Panc1 (cell line): ENCODE results near the gene TTPAL. TPM values are rescaled to one million over a fixed set of nuclear protein-coding genes. Genes with fewer than 3 reads are reported as not detected.

Source experiments
- ATAC-seq: fragments of 200-7000 bp; cut with Tn5 transposase; 2 replicates; pipeline ENCODE4 v1.9.1; 2020; ENCODE audit warnings: mild to moderate bottlenecking, moderate library complexity
- BruUV-seq: library from RNA; stranded (reverse); fragments of 400-500 nt; replicated peaks from 2 replicates; lab custom pipeline; 2021; lab: Mats Ljungman, UMichigan
- CTCF ChIA-PET: fragments of 300-600 bp; sonication (Branson Sonifier 250); formaldehyde crosslinking; loops from one replicate; lab custom pipeline; 2022; ENCODE audit warnings: antibody characterized with exemption; lab: Charles Lee
- POLR2A ChIA-PET: fragments of 300-600 bp; sonication (Branson Sonifier 250); formaldehyde crosslinking; loops from one replicate; lab custom pipeline; 2022; ENCODE audit warnings: antibody characterized with exemption; lab: Charles Lee
- DNase-seq: peaks from one replicate; pipeline ENCODE4 v3.0.0-alpha.2; 2010; ENCODE audit warnings: low read depth, low spot score
- H3K27ac ChIP-seq: 2 replicates; pipeline ENCODE4 v1.5.1; 2011; ENCODE audit warnings: mild to moderate bottlenecking, low read length, inconsistent platforms
- H3K27me3 ChIP-seq: fragments of 200-500 bp; sonication (Bioruptor generic); 2 replicates; pipeline ENCODE4 v1.6.0; 2014; ENCODE audit warnings: low read length, inconsistent platforms; ENCODE audit not compliant: control insufficient read depth, insufficient read depth
- H3K36me3 ChIP-seq: fragments of 200-500 bp; sonication (Bioruptor generic); 2 replicates; pipeline ENCODE4 v1.5.1; 2014; ENCODE audit warnings: inconsistent platforms, mild to moderate bottlenecking, low read length, moderate library complexity; ENCODE audit not compliant: control insufficient read depth, insufficient read depth
- H3K4me1 ChIP-seq: 2 replicates; pipeline ENCODE4 v1.5.1; 2011; ENCODE audit warnings: inconsistent platforms, mild to moderate bottlenecking, low read length, moderate library complexity; ENCODE audit not compliant: control insufficient read depth, insufficient read depth
- H3K4me3 ChIP-seq, 2 experiments: 2 replicates each; pipeline ENCODE4 v1.5.1; 2011 to 2012; ENCODE audit warnings: low read depth in 2 of 2, low read length in 2 of 2, mild to moderate bottlenecking in 2 of 2, inconsistent platforms in 1 of 2, moderate library complexity in 1 of 2
- H3K9me3 ChIP-seq: fragments of 200-500 bp; sonication (Bioruptor generic); 2 replicates; pipeline ENCODE4 v1.5.1; 2014; ENCODE audit warnings: low read depth, mild to moderate bottlenecking, inconsistent platforms, low read length, moderate library complexity; ENCODE audit not compliant: control insufficient read depth, insufficient read depth
- POLR2AphosphoS5 ChIP-seq: IDR thresholded peaks from 2 replicates; pipeline ENCODE4 v1.6.1; 2012; ENCODE audit warnings: mild to moderate bottlenecking, low read depth, low read length, moderate library complexity
- SIN3A ChIP-seq: IDR thresholded peaks from 2 replicates; pipeline ENCODE4 v1.6.1; 2012; ENCODE audit warnings: low read depth, mild to moderate bottlenecking, low read length, moderate library complexity, borderline replicate concordance; ENCODE audit not compliant: insufficient read depth
- TCF7L2 ChIP-seq: IDR thresholded peaks from 2 replicates; pipeline ENCODE4 v1.6.1; 2011; ENCODE audit warnings: mild to moderate bottlenecking, low read depth, low read length, inconsistent platforms
- in situ Hi-C: cut with HindIII; loops from 2 replicates; pipeline ENCODE4 v1.10.0; 2016; ENCODE audit warnings: low sequenced_read_pairs, low pct_unique_long_range_greater_than_20kb
- intact Hi-C: fragments of 100-400 bp; cut with micrococcal nuclease; formaldehyde crosslinking; loops from one replicate; pipeline ENCODE4 v1.10.0; 2022; ENCODE audit not compliant: unreplicated experiment
- total RNA-seq: library from RNA; stranded (reverse); gene quantifications from one replicate; pipeline ENCODE4 v1.2.1, GENCODE V29; 2021; ENCODE audit not compliant: unreplicated experiment
- TF ChIP-seq, protein P1 (sequence below): fragments of 450-650 bp; IDR thresholded peaks from 2 replicates; pipeline ENCODE4 v1.5.1; 2017; ENCODE audit warnings: mild to moderate bottlenecking
- TF ChIP-seq, protein P2 (sequence below), 2 experiments: IDR thresholded peaks; 2 replicates each; pipeline ENCODE4 v1.6.1; 2011 to 2012; ENCODE audit warnings: low read depth in 2 of 2, control low read depth in 1 of 2, low read length in 1 of 2, mild to moderate bottlenecking in 1 of 2, moderate library complexity in 1 of 2; ENCODE audit not compliant: insufficient read depth in 1 of 2

Gene TTPAL
- total RNA-seq, 1 experiment from 2014 or later = 37.4 TPM

DNA sequence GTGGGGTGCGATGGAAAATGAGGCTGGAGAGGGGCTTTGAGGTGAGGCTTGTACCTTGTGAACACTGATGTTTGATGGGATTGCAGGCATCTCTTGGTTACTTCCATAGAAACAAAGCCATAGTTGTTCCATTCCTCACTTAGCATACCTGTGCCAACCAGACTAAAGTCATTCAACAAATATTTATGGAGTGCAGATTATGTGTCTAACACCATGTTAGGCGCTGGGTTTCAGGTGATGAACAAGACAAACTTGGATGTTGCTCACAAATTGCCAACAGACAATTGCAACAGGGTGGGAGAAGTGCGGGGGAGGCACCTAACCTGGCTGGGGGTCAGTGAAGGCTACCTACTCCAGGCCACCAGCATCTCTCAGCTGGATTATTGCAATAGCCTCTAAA, 1.5 kb downstream of the TTPAL start:
- no TSS peak for BruUV-seq
- peaks cover 8% of the 10 kb centered on the region; the same call in 1 of the 2 replicates for H3K4me1 ChIP-seq
- no peak overlapping the region; a peak in 1 of 4 replicates for H3K4me3 ChIP-seq
- ChIA-PET POLR2A (no interaction called here), CTCF (no interaction called here)
- in situ Hi-C loops = no loop called here
- no peak for ATAC-seq
- TF ChIP-seq SIN3A (no peak), TCF7L2 (no peak), POLR2AphosphoS5 (no peak)
- TF ChIP-seq, protein P1, sequence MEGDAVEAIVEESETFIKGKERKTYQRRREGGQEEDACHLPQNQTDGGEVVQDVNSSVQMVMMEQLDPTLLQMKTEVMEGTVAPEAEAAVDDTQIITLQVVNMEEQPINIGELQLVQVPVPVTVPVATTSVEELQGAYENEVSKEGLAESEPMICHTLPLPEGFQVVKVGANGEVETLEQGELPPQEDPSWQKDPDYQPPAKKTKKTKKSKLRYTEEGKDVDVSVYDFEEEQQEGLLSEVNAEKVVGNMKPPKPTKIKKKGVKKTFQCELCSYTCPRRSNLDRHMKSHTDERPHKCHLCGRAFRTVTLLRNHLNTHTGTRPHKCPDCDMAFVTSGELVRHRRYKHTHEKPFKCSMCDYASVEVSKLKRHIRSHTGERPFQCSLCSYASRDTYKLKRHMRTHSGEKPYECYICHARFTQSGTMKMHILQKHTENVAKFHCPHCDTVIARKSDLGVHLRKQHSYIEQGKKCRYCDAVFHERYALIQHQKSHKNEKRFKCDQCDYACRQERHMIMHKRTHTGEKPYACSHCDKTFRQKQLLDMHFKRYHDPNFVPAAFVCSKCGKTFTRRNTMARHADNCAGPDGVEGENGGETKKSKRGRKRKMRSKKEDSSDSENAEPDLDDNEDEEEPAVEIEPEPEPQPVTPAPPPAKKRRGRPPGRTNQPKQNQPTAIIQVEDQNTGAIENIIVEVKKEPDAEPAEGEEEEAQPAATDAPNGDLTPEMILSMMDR = no peak
- TF ChIP-seq, protein P2, sequence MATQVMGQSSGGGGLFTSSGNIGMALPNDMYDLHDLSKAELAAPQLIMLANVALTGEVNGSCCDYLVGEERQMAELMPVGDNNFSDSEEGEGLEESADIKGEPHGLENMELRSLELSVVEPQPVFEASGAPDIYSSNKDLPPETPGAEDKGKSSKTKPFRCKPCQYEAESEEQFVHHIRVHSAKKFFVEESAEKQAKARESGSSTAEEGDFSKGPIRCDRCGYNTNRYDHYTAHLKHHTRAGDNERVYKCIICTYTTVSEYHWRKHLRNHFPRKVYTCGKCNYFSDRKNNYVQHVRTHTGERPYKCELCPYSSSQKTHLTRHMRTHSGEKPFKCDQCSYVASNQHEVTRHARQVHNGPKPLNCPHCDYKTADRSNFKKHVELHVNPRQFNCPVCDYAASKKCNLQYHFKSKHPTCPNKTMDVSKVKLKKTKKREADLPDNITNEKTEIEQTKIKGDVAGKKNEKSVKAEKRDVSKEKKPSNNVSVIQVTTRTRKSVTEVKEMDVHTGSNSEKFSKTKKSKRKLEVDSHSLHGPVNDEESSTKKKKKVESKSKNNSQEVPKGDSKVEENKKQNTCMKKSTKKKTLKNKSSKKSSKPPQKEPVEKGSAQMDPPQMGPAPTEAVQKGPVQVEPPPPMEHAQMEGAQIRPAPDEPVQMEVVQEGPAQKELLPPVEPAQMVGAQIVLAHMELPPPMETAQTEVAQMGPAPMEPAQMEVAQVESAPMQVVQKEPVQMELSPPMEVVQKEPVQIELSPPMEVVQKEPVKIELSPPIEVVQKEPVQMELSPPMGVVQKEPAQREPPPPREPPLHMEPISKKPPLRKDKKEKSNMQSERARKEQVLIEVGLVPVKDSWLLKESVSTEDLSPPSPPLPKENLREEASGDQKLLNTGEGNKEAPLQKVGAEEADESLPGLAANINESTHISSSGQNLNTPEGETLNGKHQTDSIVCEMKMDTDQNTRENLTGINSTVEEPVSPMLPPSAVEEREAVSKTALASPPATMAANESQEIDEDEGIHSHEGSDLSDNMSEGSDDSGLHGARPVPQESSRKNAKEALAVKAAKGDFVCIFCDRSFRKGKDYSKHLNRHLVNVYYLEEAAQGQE (IDR thresholded peaks at IDR 0.05; ENCODE audit: insufficient read depth in 1 of 2, low read depth in 2 of 2, low read length in 1 of 2) = no peak
- H3K27ac ChIP-seq = no peak overlapping the region
- no peak for DNase-seq
- H3K27me3 ChIP-seq = no peaks in the 10 kb centered on the region
- H3K36me3 ChIP-seq = no peaks in the 10 kb centered on the region
- intact Hi-C loops = no loop called here
- no peaks in the 10 kb centered on the region for H3K9me3 ChIP-seq

DNA sequence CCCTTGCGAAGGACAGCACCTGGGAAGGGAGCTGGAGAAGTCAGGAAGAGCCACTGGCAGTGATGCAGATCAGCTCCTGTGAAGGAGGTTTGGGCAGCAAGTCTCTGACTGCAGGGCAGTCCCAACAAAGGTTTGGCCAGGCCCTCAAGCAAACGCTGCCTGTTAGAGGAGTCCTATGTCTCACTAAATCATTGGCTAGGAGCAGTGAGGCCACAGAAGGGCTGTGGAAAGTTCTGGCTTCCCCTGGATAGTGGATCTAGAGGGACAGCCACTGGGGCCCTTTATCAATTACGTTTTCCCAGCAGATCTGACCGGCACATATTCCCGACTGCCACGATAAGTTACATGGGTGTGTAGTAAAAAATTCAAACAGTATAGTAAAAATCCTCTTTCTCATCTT, 2.5 kb downstream of the TTPAL start:
- DNase-seq = no peak
- H3K27me3 ChIP-seq = no peaks in the 10 kb centered on the region
- TF ChIP-seq TCF7L2 = no peak
- TF ChIP-seq, protein P2 (IDR thresholded peaks at IDR 0.05; ENCODE audit: insufficient read depth in 1 of 2, low read depth in 2 of 2, low read length in 1 of 2) = no peak
- TF ChIP-seq, protein P1 = no peak
- no peak for TF ChIP-seq SIN3A
- TF ChIP-seq POLR2AphosphoS5 = no peak
- intact Hi-C loops (no loop called here), in situ Hi-C loops (no loop called here)
- no peak overlapping the region for H3K27ac ChIP-seq
- ChIA-PET POLR2A (no interaction called here), CTCF (no interaction called here)
- H3K4me3 ChIP-seq = no peak overlapping the region
- no peaks in the 10 kb centered on the region for H3K36me3 ChIP-seq
- peaks cover 8% of the 10 kb centered on the region; the same call in 1 of the 2 replicates for H3K4me1 ChIP-seq
- BruUV-seq = no TSS peak
- no peak for ATAC-seq
- no peaks in the 10 kb centered on the region for H3K9me3 ChIP-seq
